Astrocyte of the cerebellum (primary cell): ENCODE measurements around the gene MON1A.

Source experiments
- DNase-seq: peaks from one replicate; pipeline ENCODE4 v3.0.0-alpha.2; 2011; ENCODE audit warnings: low read depth
- H3K4me3 ChIP-seq: 2 replicates; pipeline ENCODE4 v1.5.1; 2011; ENCODE audit warnings: mild to moderate bottlenecking, low read depth, low read length, moderate library complexity
- in situ Hi-C: cut with HindIII; loops from 2 replicates; pipeline ENCODE4 v1.10.0; 2017; ENCODE audit warnings: low sequenced_read_pairs
- TF ChIP-seq, protein P1 (sequence below): IDR thresholded peaks from 2 replicates; pipeline ENCODE4 v1.5.1; 2012; ENCODE audit warnings: low read length, low read depth, moderate library complexity, mild to moderate bottlenecking; ENCODE audit errors: missing control alignments

Gene MON1A

GRCh38 chr3:49877716-49878115, 51.9 kb downstream of the MON1A start:
- no peak for DNase-seq
- no peak overlapping the region for H3K4me3 ChIP-seq
- in situ Hi-C loops: no loop called here
- TF ChIP-seq, protein P1, sequence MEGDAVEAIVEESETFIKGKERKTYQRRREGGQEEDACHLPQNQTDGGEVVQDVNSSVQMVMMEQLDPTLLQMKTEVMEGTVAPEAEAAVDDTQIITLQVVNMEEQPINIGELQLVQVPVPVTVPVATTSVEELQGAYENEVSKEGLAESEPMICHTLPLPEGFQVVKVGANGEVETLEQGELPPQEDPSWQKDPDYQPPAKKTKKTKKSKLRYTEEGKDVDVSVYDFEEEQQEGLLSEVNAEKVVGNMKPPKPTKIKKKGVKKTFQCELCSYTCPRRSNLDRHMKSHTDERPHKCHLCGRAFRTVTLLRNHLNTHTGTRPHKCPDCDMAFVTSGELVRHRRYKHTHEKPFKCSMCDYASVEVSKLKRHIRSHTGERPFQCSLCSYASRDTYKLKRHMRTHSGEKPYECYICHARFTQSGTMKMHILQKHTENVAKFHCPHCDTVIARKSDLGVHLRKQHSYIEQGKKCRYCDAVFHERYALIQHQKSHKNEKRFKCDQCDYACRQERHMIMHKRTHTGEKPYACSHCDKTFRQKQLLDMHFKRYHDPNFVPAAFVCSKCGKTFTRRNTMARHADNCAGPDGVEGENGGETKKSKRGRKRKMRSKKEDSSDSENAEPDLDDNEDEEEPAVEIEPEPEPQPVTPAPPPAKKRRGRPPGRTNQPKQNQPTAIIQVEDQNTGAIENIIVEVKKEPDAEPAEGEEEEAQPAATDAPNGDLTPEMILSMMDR: no peak

DNA sequence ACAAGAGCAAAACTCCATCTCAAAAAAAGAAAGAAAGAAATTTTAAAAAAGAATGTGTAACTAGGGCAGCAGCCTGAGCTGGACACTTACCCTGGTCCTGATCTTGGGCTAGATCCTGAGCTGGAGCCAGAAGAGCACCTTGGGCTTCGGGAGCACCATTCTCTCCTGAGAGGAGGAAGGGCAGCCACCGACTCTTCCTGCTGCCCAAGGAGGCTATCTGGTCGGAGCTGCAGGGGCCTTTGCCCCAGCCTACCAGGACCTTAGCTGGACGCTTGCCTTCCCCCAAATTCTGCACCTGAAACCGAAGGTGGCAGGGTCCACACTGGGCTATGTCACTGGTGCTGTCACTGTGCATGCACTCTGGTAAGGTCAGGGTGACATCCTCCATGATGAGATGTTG, 53.0 kb downstream of the MON1A start:
- H3K4me3 ChIP-seq: no peak overlapping the region
- no peak for DNase-seq
- TF ChIP-seq, protein P1: no peak
- in situ Hi-C loops: no loop called here

DNA sequence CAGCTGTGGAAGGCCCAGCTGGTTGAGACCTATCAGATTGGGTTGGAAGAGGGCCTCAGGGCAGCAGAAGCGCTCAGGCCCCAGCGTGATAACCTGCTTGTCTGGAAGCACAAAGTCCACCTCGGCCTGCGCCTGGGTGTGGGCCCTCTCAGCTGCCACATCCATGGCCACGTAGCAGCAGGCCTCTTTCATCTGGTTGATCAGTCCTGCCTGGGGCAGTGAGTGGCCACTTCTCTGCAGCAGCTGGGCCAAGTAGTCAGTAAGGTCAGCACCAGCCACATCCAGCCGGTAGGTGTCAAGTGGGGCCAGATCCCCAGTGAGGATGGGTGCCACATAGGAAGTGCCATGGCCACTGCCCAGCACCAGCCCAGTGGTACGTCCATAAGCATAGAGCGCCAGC, 56.0 kb downstream of the MON1A start:
- TF ChIP-seq, protein P1: no peak
- no peak for DNase-seq
- no peak overlapping the region for H3K4me3 ChIP-seq
- in situ Hi-C loops: loop anchor here (25.0 kb wide), 2 partner anchors 136 to 189 kb away; no protein-coding TSS in a partner anchor

GRCh38 chr3:49872801-49873281, 56.8 kb downstream of the MON1A start:
- DNase-seq: no peak
- TF ChIP-seq, protein P1: no peak
- no peak overlapping the region for H3K4me3 ChIP-seq
- in situ Hi-C loops: loop anchor here (25.0 kb wide), 2 partner anchors 136 to 189 kb away; no protein-coding TSS in a partner anchor

DNA sequence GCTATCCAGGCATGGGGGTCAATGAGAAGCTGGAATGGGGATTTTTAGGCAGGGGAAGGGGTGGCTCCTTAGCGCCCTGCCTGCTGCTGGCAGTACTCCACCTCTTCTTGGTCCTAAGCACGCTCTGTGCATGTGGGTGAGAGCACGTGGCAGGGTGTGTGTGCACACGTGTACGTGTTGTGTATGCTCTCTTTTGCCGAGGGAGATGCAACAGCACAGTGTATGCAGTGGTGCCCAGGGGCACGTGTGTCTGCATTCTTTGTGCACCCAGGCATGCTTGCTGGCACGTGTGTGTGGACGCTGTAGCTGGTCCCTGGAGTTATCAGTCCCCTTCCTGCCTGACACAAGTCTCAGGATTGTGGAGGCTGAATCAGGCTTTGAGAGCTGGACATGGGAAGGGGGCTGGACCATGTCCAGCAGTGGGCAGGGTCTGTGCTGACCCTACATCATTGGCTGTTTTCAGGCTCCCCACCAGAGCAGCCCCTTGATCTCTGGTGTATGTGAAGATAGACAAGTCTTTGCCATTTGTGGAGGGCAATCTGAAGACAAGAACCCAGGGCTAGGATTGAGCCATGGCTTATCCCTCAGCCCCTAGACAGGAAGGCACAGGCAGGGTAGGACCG, 58.0 kb downstream of the MON1A start:
- no peak for DNase-seq
- no peak overlapping the region for H3K4me3 ChIP-seq
- TF ChIP-seq, protein P1: no peak
- in situ Hi-C loops: loop anchor here (25.0 kb wide), 2 partner anchors 134 to 191 kb away; no protein-coding TSS in a partner anchor

DNA sequence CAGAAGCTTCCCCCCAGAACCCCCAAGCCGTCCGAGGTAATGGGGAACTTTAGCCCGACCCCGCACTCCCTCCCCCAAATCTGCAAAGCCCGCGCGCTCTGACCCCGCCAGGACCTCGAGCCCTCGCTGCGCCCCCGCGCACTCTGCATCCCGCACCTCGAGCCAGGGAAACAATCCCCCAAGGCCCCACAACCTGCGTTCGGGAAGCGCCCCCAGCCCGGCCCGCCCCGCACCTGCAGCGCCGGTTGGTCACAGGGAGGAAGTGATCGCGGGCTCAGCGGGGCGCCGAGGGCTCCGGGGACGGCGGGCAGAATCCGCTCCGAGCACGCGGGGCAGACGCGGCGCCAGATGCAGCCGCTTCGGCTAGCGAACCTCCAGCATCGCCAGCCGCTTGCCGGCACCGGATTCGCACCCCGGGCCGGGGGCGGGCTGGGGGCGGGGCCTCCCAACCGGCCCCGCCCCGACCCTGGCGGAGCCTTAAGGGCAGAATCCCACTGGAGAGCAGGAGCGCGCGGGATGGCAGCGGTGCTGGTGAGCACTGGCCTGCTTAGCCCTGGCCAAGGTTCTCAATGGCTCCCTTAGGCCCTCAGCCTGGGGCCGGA, 60.0 kb downstream of the MON1A start, which contains the start of gene CAMKV:
Gene CAMKV (minus strand): TSS at position 382 of the 602 bp plus-strand sequence. CDS start 7,518 bp downstream, outside the sequence.
- H3K4me3 ChIP-seq: peak within 1 kb of the TSS; percentile 28
- in situ Hi-C loops: loop anchor here (5.0 to 25.0 kb wide), 3 partner anchors 98 to 193 kb away; no protein-coding TSS in a partner anchor
- DNase-seq: no peak
- TF ChIP-seq, protein P1: no peak
